Activated CD4-positive, alpha-beta T cell treated with anti-CD3 and anti-CD28 coated beads, Interleukin-2, Interleukin-6, amounts not matched to agents 100 ng/mL and 50 ng/mL, durations not matched to agents 16 hours and 8 hours (primary cell): ENCODE results near the gene CFAP119.
"Not testable (repeated sequence)": the region's sequence is repeated elsewhere in the genome, so short reads cannot be mapped to it uniquely, and the experiment has no call there.

Experiments used
- DNase-seq: peaks from one replicate; pipeline ENCODE4 v3.0.0-alpha.2; 2020

Gene CFAP119

GRCh38 chr16:30761928-30762902 is at the start of gene CFAP119, which contains the start of gene RNF40:
TSS of gene CFAP119 (minus strand) at chr16:30762062. CDS start at chr16:30761748, 314 bp downstream.
TSS of gene RNF40 (plus strand) at chr16:30762322. CDS start at chr16:30762546, 224 bp downstream.
- DNase-seq = peak; percentile 97

- DNase-seq = not testable (repeated sequence)
Observed at GRCh38 chr16:30809675-30810074, 47.8 kb upstream of the CFAP119 start.

- DNase-seq = not testable (repeated sequence)
Observed at GRCh38 chr16:30808890-30809426, 47.1 kb upstream of the CFAP119 start.

GRCh38 chr16:30808146-30808545 is 46.3 kb upstream of the CFAP119 start:
- no peak for DNase-seq

GRCh38 chr16:30805370-30806169 is 43.7 kb upstream of the CFAP119 start:
- DNase-seq = peak; percentile 19

GRCh38 chr16:30805056-30805369 is 43.2 kb upstream of the CFAP119 start:
- DNase-seq = no peak

GRCh38 chr16:30802936-30803335 is 41.1 kb upstream of the CFAP119 start:
- no peak for DNase-seq

- no peak for DNase-seq
Observed at GRCh38 chr16:30797670-30798309, 35.9 kb upstream of the CFAP119 start.

- DNase-seq = no peak
Observed at GRCh38 chr16:30794634-30795033, 32.8 kb upstream of the CFAP119 start.

- DNase-seq = no peak
Observed at GRCh38 chr16:30793508-30794069, 31.7 kb upstream of the CFAP119 start.

- DNase-seq = no peak
Observed at GRCh38 chr16:30787613-30788378, 25.9 kb upstream of the CFAP119 start.

- no peak for DNase-seq
Observed at GRCh38 chr16:30786936-30787612, 25.2 kb upstream of the CFAP119 start, which contains the start of gene ZNF629. TSS of gene ZNF629 (minus strand) at chr16:30787205. CDS start at chr16:30784482, 2,723 bp downstream.

- no peak for DNase-seq
Observed at GRCh38 chr16:30786115-30786935, 24.5 kb upstream of the CFAP119 start.

- no peak for DNase-seq
Observed at GRCh38 chr16:30785126-30786106, 23.6 kb upstream of the CFAP119 start.

GRCh38 chr16:30784215-30784614 is 22.4 kb upstream of the CFAP119 start:
- no peak for DNase-seq

- DNase-seq = no peak
Observed at GRCh38 chr16:30783280-30784109, 21.6 kb upstream of the CFAP119 start.

- DNase-seq = no peak
Observed at GRCh38 chr16:30782486-30783279, 20.8 kb upstream of the CFAP119 start.
